HG03571 (cell line): Measurements from ENCODE around the gene SKP2.
"Not testable (repeated sequence)": the region's sequence is repeated elsewhere in the genome, so short reads cannot be mapped to it uniquely, and the experiment has no call there.

ENCODE experiments used
- ATAC-seq: cut with Tn5 transposase; IDR thresholded peaks from one replicate; pipeline ENCODE4 v1.9.1; 2021; ENCODE audit not compliant: unreplicated experiment

Gene SKP2

DNA sequence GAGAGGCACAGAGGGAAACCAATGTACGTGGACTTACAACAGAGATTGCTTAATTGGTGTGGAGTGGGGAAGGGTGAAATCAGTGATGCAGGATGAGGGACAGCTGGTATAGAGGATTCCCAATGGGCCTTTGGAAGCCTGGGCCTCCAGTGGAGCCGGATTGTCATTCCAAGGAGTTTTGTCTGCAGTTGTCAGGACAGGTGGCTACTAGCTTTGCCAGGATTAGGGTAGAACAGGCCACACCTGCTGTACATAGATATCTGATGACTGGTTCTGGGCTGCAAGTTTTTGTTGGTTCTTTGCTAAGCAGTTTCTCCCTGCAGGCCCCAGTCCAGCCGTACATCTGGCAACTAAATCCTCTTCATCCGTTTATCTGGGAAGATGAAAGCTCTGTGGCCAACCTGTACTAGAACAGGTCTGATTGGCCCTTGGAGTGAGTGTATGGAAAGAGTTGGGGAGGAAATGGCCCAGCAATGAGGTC, 4.2 kb downstream of the SKP2 start:
- ATAC-seq, result no peak

DNA sequence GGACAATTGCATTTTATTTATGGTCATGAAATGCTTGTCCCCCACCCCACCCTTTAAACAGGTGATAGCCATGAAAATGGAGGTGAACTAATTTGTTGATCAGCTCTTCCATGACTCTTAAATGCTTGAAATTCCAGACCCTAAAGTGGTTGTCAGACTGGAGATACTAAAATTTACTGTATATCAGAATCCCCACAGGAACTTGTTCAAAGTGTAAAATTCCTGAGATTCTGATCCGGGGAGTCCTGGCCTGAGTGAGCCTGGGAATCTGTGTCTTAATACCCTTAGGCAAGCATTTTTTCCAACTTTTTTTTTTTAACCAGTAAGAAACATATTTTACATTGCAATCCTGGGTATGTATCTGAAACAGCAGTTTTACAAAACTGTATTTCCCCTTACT, 4.7 kb downstream of the SKP2 start:
- ATAC-seq, result no peak

DNA sequence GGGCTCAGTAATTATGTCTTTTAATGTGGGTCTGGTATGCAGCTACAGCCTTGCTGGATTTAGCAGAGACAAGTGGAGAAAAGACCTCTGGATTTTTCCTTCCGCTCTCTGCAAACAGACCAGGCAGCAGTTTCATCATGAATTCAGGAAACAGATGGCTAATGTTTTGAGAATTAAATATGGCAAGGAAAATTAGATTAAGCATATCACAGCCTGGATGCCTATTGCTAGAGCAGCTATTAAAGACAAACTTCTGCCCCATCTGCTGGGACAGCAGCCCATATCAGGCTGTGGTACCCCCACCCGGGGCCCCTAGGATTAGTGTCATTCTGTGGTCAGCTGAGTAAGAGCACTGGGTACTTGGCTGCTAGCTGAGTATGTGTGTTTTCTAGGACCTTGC, 6.2 kb downstream of the SKP2 start:
- ATAC-seq, result no peak

- ATAC-seq, result no peak
Observed at GRCh38 chr5:36160617-36161016, 8.7 kb downstream of the SKP2 start.

- no peak for ATAC-seq
Observed at GRCh38 chr5:36161361-36161760, 9.4 kb downstream of the SKP2 start.

DNA sequence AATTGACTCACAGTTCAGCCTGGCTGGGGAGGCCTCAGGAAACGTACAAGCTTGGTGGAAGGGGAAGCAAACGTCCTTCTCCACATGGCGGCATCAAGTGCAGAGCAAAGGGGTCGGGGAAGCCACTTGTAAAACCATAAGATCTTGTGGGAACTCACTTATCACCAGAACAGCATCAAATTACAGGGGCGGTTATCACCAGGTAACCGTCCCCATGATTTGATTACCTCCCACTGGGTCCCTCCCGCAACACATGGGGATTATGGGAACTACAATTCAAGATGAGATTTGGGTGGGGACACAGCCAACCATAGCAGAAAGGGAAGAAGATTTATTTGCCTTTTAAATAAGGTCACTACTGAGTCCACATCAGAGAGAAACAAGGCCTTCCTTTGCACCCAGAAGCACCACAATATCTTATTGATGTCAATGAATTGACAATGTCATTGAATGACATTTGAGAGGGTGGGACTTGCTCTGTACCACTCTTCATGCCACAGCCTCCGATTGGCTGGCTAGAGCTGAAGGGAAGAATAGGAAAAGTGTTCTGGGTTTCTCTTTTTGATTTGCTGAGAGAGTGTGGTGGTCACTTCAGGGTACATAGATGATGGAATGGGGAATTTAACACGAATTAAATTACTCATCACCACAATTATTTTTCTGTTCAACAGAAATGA, 11.0 kb downstream of the SKP2 start:
- ATAC-seq, result no peak

GRCh38 chr5:36164461-36164860, 12.6 kb downstream of the SKP2 start:
- ATAC-seq, result no peak

- no peak for ATAC-seq
Observed at GRCh38 chr5:36168737-36169136, 16.8 kb downstream of the SKP2 start.

GRCh38 chr5:36170832-36171424, 19.0 kb downstream of the SKP2 start:
- ATAC-seq, result no peak

- no peak for ATAC-seq
Observed at GRCh38 chr5:36172599-36172998, 20.7 kb downstream of the SKP2 start.

DNA sequence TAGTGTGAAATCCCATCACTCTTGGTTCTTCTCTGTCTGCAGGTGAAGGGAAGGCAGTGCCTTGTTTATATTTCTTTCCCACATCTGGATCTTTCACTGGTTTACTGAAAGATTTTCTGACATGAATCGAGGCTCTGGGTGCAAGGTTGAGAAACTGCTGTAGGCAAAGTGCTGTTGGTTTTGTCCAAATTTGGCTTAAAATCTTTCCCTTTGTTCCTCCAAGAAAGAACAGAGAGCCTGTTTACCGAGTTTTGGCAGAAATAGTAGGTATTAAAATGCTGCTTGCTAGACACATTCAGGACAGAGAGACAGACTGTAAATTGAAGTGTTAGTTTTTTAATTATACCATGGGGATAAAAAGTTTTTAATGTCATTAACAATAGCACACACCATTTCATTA, 21.5 kb downstream of the SKP2 start:
- ATAC-seq, result no peak

DNA sequence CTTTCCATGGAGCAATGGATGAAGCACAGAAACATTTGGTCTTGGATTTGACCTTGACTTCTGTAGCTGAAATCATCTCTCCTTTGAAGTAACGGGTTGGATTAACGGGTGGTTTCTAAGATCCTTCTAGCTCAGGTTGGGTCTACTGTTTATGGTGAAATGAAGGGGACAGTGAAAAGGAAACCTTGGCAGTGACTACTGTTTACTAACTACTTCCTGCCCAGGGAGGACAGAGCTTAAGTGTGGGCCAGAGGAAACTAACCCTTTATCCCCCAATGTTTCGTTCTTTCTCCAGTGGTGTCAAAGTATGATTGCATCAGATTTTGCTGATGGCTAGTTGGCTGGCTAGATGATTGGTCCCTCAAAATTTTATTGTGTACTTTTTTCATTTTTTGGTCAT, 22.2 kb downstream of the SKP2 start:
- no peak for ATAC-seq

GRCh38 chr5:36175043-36175442, 23.1 kb downstream of the SKP2 start:
- no peak for ATAC-seq

- ATAC-seq, result peak; percentile 98
Observed at GRCh38 chr5:36177154-36177553, 25.2 kb downstream of the SKP2 start.

- ATAC-seq, result no peak
Observed at GRCh38 chr5:36177715-36178523, 26.0 kb downstream of the SKP2 start.

- ATAC-seq, result no peak
Observed at GRCh38 chr5:36178524-36178890, 26.6 kb downstream of the SKP2 start.

DNA sequence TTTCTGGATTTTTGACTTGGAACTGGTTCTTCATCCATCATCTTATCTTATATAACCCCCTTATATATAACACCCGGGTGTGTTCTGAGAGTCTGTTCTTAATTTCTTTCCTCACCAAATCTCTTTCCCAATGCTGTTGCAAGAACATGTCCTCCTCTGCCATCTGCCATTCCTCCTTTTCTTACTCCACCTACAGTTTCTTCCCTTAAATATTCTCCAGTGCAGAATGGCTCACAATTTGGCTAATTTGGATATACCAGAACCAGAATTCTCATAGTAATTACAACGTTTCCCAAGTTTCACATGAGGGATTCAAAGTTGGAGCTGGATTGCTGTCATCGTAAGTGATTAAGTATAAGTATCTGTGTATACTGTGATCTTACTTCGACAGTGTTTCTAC, 28.0 kb downstream of the SKP2 start:
- ATAC-seq, result no peak

- ATAC-seq, result no peak
Observed at GRCh38 chr5:36180556-36181350, 28.8 kb downstream of the SKP2 start.

GRCh38 chr5:36181774-36182173, 29.9 kb downstream of the SKP2 start:
- no peak for ATAC-seq

- not testable (repeated sequence) for ATAC-seq
Observed at GRCh38 chr5:36184408-36184807, 32.5 kb downstream of the SKP2 start.

DNA sequence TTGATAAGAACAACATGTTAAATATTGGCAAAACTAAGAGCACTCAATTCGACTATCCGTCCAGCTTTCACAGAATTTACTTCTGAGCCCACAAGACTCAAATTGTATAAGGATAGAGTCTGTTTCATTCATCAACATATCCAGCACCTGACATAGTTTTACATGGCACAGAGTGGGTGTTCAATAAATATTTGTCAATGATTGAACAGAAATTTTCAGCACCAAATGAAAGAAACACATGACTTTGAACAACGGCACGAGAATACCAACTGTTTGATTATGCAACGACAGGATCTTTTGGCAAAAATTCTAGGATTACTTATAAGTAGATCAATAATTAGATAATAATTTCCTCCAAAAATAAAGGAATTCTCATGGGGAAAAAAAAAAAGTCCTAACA, 41.8 kb downstream of the SKP2 start:
- no peak for ATAC-seq
